Stimulated activated CD4-positive, alpha-beta T cell treated with anti-CD3 and anti-CD28 coated beads, Interleukin-1b, Interleukin-23, amount 100 ng/mL, for 1 hour (primary cell): Measurements from ENCODE around the gene CNNM3.

ENCODE experiments used
- DNase-seq, 2 donors: peaks; one replicate each; pipeline ENCODE4 v3.0.0-alpha.2; 2020; ENCODE audit warnings: low read depth in 2 of 2

CNNM3 gene

DNA sequence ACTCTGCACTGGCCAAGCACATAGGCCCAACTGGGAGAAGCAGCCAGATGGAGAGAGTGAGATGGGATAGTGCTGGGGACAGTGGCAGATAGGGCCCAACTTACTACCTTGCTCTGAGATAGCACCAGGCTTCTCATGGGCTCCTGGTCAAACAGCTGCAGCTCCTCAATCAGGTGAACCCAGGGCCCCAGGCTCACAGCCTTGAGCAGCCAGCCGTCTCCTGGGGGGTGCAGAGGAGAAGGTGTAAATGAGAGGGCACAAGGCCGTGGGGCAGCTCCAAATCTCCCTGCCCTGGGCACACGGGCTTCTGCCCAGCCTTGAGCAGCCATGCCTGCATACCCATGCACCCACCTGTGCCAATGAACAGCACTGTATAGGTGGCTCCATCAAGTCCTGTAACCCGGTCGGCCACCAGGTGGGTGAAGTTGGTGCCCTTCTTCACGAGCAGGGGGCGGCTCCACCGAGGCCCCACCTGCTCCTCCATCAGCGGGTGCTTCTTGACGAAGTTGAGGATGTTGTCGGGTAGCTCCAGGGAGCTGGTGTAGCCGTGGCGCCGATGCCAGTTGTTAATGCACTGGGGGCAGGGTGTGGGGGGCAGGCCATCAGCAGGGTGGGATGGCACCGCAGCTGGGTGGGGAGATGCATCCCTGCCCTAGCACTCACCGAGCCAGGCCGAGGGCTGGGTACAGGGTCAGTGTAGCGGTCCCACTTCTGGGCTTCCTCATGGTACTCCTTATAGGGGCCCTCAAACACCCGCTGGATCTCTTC, 47.7 kb downstream of the CNNM3 start:
- DNase-seq, result no peak

DNA sequence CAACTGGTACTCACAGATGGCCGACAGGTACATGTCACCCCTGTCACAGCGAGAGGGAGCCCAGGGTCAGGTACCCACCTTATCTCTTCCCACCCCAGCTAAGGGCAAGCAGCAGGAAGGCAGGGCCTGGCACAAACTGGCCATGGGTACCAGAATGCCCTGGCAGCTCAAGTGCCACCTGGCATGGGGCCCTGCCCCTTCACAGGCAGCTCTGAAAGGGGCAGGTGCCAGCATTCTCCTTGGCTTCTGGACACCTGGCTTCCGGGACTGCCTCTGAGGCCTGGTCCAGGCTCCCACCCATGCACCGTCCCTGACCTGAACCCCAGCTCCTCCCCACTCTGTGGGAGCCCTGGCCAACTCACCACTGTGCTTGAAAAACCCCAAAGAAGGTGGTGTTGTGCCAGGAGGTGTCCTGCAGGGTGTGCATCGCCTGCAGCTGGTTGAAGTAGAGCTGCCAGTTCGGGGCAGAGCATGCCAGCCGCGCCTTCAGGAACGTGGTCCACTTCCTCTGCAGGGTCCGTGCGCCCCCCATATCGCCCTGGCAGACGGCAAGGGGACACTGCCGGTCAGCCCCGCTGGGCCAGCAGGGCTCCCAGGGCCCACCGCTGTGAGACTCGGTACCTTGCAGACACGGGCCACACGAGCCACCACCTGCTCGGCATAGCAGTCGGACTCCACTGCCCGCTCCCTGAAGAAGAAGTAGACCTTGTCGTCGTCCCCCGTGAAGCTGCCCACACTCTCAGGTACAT, 48.4 kb downstream of the CNNM3 start:
- DNase-seq, result no peak

DNA sequence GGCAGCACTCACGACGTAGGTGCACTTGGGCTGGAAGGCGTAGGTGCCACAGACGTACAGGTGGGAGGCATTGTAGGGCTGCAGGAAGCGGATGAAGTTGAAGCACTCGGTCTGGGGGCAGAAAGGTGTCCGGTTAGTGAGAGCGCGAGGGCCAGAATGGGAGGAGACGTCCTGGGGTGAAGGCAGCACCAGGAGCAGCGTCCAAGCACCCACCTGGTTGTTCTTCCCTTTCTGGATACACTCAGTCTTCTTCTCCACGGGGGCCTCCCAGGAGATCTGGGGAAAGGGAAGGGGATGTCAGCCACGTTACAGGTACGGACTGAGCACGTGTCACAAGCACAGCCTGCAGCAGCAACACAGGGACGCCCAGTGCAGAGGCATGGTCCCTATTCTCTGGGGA, 49.6 kb downstream of the CNNM3 start:
- DNase-seq, result no peak

DNA sequence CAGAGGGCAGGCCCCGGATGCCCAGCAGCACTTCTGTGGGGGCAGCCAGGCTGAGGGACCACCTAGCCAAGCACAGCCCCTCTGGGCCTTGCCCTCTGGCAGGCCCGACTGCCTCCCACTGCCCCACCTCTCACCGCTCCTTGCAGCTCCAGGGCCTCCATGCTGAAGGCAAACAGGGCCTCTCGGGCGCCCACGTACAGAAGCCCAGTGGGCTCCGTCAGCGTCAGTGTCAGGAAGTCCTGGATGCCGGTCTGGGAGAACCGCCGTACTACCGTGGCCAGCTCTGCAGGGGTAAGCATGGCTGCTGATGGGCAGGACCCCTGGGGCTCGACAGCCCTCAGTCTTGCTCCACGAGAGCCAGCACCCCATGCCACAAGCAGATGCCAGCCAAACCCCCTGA, 50.1 kb downstream of the CNNM3 start:
- no peak for DNase-seq

DNA sequence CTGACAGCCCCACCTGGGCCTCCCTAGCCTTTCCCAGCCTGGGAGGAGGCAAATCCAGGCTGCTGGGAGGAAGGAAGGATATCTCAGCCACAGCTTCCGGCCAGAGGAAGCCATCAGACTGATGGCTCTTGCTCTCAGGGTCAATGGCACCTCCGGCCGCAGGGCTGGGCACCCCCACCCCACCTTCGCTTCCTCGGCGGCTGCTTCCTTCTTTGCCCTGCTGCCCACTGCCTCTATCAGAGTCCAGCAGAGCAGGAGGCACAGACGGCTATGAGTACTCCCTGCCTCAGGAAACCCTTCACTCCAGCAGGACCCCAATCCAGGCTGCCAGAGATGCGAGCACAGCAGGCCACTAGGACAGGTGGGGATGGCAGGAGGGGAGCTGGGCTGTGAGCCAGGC, 50.5 kb downstream of the CNNM3 start:
- DNase-seq, result no peak

DNA sequence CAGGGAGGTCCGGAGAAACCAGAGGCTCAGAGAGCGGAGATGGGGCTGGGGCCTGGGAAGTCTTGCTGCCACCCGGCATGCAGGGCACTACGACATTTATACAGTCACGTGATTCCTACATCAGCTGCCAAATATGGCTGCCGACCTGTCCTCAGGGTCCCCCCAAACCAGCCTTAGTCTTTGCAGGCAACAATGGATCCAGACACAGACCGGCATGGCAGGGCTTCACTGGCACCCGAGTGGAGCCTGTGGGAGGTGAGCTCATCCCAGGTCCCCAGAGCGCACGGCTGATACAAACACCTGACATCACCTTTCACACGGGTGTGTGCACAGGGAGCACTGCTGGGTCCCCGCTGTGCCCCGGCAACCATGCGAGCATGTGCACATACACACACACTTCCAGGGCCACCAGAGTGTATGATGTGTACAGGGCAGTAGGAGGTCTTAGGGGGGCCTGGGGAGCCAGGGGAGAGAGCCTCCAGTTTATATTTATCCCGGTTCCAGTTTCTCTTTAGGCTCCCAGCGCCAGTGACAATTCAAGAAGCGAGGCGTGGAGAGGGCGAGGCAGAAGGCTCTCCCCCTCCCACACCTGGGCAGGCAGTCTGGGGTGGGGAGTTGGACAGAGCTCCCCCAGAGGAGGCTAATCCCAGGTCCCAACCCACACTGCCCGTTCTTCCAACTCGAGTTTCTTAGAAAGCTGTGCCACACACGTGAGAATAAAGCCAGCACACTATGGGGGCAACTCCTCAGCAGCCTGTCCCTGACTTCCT, 51.1 kb downstream of the CNNM3 start:
- DNase-seq, result no peak

DNA sequence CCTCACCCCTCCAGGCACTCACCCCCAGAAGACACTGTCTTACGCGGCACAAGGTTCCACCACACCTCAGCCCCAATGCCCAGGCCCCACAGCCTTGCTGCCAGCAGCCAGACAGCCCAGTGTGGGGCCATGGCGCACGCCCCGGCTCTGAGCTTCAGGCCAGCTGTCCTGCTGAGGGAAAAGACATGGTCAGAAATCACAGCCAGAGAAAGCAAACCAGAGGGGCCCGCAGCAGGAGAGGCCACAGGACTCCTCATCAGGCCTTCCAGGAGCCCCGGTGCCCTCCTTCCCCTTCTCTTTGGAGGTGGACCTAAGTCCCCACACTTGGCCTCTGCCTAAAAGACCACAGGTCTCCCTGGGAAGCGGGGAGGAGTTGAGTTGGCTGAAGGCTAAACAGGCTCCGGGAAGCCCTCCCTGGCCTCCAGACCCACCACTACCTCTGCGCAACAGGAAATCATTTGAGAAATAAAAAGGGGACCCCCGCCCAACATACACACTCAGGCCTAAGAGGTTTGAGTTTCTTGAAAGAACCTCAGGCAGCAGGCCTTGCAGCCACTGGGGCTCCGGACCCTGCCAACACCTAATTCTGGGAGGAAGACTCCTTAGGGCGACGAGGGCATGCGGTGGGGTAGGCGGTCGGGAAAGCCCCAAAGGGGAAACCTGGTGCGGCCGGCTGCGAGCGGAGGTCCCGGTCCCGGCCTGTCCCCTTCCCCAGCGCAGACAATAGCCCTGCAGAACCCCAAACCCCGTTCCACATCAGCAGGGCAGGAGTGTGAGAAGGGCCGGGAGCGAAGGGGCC, 51.9 kb downstream of the CNNM3 start:
- DNase-seq, result no peak

DNA sequence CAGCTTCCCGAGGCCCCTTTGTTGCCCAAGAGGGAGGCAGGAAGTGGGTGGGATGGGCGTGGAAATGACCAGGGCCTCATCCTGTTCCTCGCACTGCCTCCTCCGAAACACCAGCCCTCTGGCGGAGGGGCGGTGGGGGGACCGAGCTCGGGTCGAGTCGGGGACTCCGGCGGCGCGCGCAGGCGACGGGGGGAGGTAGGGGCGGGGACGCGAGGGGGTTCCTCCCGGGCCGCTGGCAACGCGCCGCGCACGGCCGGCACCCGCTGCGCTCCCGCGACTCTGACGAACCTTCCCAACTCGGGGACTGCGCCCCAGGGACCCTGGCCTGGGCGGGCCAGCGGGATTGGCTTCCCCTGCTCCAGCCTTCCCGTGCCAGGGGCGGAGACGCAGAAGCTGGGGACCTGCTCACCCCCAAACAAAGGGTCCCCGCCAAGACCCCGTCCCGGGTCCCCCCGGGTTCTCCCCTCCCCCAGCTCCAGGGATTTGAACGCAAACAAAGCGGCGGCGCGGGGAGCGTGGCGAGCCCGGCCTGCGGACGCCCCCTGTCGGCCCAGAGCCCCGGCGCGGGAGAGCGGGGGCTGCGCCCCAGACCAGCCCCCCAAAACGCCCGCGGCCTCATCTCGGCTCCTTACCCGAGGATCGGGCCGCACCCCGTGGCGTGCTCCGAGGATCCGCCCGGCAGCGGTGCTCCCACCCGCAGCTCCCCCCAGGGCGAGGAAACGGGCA, 52.6 kb downstream of the CNNM3 start:
- no peak for DNase-seq

DNA sequence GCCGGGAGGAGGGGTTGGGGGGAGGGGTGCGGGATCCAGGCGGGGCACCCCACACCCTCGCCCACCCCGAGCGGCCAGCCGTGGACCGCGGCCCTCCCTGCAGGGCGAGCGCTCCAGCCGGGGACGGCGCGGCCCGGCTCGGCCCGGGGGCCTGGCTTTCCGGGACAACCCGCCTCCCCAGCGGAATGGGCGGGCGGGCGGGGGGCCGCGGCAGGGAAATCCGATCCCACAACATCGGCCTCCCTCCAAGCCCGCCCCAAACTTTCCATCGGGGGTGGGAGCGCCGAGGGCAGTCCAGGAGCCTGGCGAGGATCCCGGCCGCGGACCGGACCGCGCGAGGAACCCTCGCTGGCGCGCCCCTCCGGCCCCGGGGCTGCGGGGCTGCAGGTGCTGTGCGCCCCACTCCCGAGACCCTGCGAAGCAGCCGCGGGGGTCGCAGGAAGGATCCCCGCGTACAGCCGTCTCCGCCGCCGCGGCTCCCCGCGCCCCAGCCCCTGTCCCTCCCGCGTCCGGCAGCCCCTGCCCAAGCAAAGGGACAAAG, 53.3 kb downstream of the CNNM3 start:
- DNase-seq, result no peak

DNA sequence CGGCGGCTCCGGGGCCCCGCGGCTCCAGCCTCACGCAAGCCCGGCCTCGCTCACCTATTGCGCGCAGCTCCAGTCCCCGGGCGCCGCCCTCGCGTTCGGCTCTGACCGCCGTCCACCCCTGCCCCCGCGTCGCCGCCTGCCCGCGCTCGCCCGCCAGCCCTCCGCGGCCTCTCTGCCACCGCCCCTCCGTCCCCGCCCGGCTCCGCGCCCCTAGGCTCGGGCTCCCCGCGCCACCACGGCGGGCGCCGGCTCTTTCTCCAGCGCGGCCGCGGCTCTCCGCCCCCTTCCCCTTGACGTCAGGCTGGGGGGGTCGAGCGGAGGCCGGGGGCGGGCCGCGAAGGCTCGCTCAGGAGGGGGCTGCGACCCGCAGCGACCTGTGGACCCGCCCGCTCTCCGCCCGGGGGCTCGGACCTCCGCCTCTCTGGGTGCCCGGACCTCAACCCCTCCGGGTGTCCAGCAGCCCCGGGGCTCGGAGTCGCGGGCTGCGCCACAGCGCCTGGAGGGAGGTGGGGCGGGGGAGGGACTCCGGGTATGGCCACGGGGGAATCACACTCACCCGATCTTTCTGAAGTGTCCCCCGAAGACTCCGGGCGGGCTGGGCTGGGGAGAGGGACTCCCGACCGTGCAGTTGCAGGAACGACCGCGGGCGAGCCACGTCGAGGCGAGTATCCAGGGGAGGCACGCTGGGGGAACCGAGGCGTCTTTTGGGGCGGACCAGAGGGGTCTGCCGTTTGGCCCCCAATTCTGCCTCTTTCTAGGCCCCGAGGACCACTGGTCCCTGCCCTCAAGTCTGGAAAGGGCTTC, 54.0 kb downstream of the CNNM3 start, which contains the start of gene SEMA4C:
Gene SEMA4C (minus strand): TSS at position 259 of the 804 bp plus-strand sequence. CDS start 2,194 bp downstream, outside the sequence.
- DNase-seq, result no peak

DNA sequence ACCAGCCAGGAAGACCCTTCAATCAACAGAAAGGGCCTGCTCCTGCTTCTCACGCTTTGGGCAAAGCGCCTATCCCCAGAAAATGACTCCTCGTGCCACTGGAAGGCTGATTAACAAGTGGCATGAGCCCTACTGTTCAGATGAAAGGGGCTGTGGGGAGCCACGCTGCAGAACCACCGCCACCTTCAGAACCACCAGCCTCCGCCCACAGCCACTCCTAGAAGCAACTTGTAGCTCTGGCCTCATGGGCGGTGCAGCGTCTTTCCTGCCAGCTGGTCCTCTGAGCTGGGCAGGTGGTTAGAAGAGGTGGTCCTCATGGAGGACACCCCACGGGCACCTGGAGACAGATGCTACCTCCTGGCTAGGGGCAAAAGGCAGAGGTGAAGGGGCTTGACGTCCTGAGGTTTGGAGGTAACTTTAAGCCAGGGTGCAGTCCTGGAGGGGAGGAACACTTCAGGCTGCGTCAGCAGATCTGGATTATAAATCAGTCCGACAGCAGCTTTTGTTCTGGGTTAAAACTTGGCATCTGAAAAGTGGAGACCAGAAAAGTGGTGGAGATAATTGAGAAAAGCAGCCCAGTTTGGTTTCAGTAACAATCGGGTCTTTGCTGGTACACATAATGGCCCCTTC, 54.7 kb downstream of the CNNM3 start:
- no peak for DNase-seq

DNA sequence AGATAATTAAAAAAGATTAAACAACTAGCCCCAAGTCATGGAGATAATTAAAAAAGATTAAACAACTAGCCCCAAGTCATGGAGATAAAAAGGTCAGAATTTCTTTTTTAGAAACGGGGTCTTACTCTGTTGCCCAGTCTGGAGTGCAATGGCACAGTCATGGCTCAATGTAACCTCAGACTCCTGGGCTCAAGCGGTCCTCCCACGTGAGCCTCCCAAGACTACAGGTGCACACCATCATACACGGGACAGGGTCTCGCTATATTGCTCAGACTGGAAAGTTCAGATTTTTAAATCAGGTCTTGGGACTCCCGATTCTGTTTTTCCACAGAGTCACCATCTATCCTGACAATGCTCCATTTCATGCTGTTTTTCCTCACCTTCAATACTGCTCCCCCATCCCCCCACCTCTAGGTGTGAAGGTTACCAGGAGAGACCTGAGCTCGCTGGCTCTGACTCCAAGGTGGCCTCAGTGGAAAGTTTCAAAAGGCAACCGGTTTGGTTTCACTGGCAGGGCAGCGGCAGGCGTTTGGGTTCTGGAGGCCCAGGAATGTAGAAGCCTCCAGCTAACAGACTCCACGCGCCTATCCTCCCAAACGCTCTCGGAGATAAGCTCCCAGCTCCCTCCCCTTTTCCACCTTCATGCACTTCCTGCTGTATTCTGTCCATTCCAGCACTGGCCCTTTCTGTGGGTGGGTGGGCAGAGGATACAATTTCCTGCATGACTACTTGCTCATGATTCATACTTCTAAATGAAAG, 56.7 kb downstream of the CNNM3 start:
- DNase-seq, result no peak

DNA sequence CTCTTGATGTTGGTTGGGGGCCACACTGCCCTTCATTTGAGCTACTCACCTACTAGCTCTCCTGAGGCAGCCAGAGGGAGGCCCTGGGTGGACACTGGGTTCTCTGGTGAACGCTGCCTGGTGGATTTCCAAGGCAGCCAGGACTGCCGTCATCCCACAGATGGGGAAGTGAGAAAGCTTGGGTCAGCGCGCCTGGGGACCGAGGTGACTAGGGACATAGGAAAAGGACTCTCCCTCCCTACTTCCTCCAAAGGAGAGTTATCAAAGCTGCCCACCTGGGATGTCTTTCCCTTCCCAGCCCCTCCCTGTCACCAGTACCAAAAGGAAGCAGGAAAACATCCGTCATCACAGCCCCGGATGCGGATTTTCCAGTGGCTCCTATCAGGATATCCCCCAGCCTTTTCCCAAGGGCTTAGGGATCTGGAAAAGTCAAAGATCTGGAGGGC, 57.6 kb downstream of the CNNM3 start:
- DNase-seq, result no peak

DNA sequence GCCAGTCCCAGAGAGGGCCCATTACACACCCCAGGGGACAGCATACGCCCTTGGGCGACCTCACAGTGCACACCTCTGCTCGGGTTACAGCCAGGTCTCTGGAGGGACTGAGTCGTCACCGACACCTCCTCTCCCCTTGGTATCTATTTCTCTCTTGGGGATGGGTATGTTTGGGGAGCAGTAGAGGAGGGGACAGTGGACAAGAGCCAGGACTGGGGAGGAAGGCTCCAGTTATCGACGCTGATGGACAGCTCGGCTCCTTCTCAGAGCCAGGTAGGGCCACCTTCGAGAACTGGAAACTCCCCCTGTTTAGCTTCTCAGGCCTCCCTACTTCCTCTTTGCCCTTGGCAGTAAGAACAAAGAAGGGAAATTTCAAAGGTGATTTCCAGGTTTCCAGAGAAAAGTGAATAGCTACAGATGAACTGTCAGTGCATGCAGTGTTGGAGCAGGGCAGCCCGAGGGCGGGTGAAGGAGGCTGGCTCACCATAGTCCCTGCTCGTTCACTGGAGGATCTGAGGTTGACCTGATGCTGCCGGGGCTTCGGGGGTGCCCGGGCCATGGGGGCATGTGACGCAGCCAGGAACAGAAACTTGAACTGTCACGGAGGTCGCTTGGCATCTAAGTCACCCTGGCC, 58.2 kb downstream of the CNNM3 start:
- no peak for DNase-seq

DNA sequence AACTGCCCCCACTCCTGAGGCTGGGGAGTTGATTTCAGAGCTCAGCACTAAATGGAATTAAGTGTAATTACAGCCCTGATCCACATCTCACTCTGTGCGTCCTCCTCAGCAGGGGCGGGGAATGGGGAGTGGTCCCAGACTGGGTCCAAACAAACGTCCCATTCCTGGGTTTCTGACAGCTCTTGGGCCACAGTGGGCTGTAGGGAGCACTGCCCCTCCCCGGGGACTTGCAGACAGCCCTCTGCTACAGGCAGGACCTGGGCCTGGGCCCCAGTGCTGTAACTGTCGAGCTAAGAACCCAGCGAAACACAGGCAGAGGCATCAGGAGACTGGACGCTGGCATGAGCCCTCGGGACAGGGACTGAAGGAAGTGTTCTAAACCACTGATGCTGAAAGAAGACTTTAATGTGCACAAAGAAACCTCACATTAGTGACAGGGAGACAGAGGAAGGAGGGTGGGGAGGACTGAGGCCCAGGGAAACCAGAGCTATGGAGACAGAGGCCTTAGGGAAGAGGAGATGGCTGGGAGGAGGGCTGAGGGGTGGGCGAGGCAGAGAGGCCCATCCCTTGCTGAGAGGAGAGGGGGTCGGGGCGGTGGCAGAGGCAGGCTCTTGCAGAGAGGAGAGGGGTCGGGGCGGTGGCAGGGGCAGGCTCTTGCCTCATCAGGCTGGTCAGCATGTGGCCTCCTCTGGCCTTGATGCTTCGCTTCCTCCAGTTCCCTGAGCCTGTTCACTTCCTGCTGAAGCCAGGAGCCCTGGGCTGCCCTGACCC, 59.6 kb downstream of the CNNM3 start:
- no peak for DNase-seq

DNA sequence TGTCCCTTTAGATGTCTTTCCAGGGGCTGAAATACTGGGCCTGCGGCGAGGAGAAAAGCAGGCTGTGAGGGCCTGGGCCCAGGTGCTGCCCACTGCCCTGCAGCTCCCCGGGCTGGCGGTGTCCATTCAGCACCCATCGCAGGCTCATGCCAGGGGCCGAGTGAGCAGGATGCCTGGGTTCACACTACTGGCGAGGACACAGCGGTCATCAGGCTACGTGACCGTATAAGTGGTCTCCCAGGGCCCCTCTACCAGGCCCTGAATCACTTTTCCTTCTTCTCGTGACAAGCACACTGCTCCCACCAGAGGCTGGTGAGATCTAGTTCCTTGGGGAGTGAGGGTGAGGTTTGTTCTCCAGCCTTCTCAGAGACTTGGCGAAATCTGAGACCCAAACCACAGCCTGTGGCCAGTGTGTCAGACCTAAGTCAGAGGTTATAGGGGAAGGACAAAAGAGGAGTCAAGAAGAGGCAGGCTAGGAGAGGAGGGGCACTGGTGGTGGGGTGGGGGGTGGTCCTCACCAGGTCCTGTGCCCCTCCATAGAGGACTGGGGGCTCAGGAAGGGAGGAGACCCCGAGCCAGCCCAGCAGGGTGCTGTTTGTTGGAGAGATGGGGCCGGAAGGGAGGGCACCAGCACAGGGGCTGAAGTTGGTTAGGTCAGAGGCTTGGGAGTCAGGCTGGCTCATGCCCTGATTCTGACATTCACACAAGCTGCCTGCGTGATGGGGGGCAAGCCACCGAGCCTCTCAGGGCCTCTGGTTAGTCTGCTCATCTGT, 60.4 kb downstream of the CNNM3 start:
- no peak for DNase-seq
